H9 (cell line): ENCODE measurements around the gene MMP11. TPM values are rescaled to one million over a fixed set of nuclear protein-coding genes. Genes with fewer than 3 reads are reported as not detected.

Source experiments
- DNase-seq: peaks from one replicate; pipeline ENCODE4 v3.0.0-alpha.2; 2017
- H2AFZ ChIP-seq: one replicate; pipeline ENCODE4 v1.6.1; 2013; ENCODE audit warnings: mild to moderate bottlenecking, low read length, control low read depth, moderate library complexity
- H2AK5ac ChIP-seq: 2 replicates; pipeline ENCODE4 v1.6.1; 2013; ENCODE audit warnings: low read length, control low read depth, mixed read lengths; ENCODE audit not compliant: insufficient read length
- H2BK120ac ChIP-seq: one replicate; pipeline ENCODE4 v1.6.1; 2013; ENCODE audit warnings: low read depth, mild to moderate bottlenecking, low read length, control low read depth, inconsistent platforms; ENCODE audit not compliant: poor library complexity, severe bottlenecking
- H2BK12ac ChIP-seq: 2 replicates; pipeline ENCODE4 v1.6.1; 2013; ENCODE audit warnings: low read length, control low read depth, mixed read lengths, low read depth; ENCODE audit not compliant: insufficient read length
- H2BK15ac ChIP-seq: 2 replicates; pipeline ENCODE4 v1.6.1; 2013; ENCODE audit warnings: low read depth, low read length, control low read depth
- H2BK20ac ChIP-seq: one replicate; pipeline ENCODE4 v1.6.1; 2013; ENCODE audit warnings: low read depth, mild to moderate bottlenecking, low read length, control low read depth, inconsistent platforms; ENCODE audit not compliant: poor library complexity, severe bottlenecking
- H2BK5ac ChIP-seq: 2 replicates; pipeline ENCODE4 v1.6.1; 2013; ENCODE audit warnings: low read length, control low read depth, mixed read lengths; ENCODE audit not compliant: insufficient read length
- H3K14ac ChIP-seq: 2 replicates; pipeline ENCODE4 v1.6.1; 2013; ENCODE audit warnings: low read length, control low read depth; ENCODE audit not compliant: insufficient read depth
- H3K18ac ChIP-seq: 2 replicates; pipeline ENCODE4 v1.6.1; 2013; ENCODE audit warnings: low read depth, mild to moderate bottlenecking, mixed read lengths, low read length, control low read depth; ENCODE audit not compliant: insufficient read length
- H3K23ac ChIP-seq: 2 replicates; pipeline ENCODE4 v1.6.1; 2013; ENCODE audit warnings: low read length, control low read depth, mixed read lengths, low read depth; ENCODE audit not compliant: insufficient read length
- H3K23me2 ChIP-seq: 2 replicates; pipeline ENCODE4 v1.6.1; 2013; ENCODE audit warnings: low read depth, mild to moderate bottlenecking, mixed read lengths, low read length, control low read depth; ENCODE audit not compliant: insufficient read length, poor library complexity, severe bottlenecking
- H3K27ac ChIP-seq: 2 replicates; pipeline ENCODE4 v1.5.1; 2013; ENCODE audit warnings: low read length, control low read depth, mixed read lengths, low read depth; ENCODE audit not compliant: insufficient read length
- H3K27me3 ChIP-seq: 2 replicates; pipeline ENCODE4 v1.6.1; 2013; ENCODE audit warnings: low read length, control low read depth, inconsistent platforms; ENCODE audit not compliant: insufficient read depth
- H3K4ac ChIP-seq: 2 replicates; pipeline ENCODE4 v1.6.1; 2013; ENCODE audit warnings: low read depth, mild to moderate bottlenecking, control low read depth, inconsistent platforms, low read length, moderate library complexity
- H3K4me1 ChIP-seq: 2 replicates; pipeline ENCODE4 v1.6.1; 2013; ENCODE audit warnings: low read length, control low read depth, inconsistent platforms; ENCODE audit not compliant: insufficient read depth
- H3K4me2 ChIP-seq: 2 replicates; pipeline ENCODE4 v1.6.1; 2013; ENCODE audit warnings: low read length, control low read depth, mixed read lengths; ENCODE audit not compliant: insufficient read length, insufficient read depth
- H3K56ac ChIP-seq: 2 replicates; pipeline ENCODE4 v1.6.1; 2013; ENCODE audit warnings: low read depth, mild to moderate bottlenecking, mixed read lengths, low read length, control low read depth; ENCODE audit not compliant: insufficient read length
- H3K79me1 ChIP-seq: 2 replicates; pipeline ENCODE4 v1.6.1; 2013; ENCODE audit warnings: low read depth, mild to moderate bottlenecking, moderate library complexity, low read length, control low read depth, inconsistent platforms; ENCODE audit not compliant: insufficient read depth, poor library complexity, severe bottlenecking
- H3K79me2 ChIP-seq: 2 replicates; pipeline ENCODE4 v1.6.1; 2013; ENCODE audit warnings: low read length, control low read depth, inconsistent platforms; ENCODE audit not compliant: insufficient read depth
- H3K9ac ChIP-seq: 2 replicates; pipeline ENCODE4 v1.6.1; 2013; ENCODE audit warnings: low read length, control low read depth, mixed read lengths; ENCODE audit not compliant: insufficient read length; ENCODE audit errors: extremely low read depth
- H3K9me3 ChIP-seq: one replicate; pipeline ENCODE4 v1.6.1; 2013; ENCODE audit warnings: low read depth, low read length, inconsistent platforms; ENCODE audit not compliant: control insufficient read depth
- H3T11ph ChIP-seq: one replicate; pipeline ENCODE4 v1.6.1; 2013; ENCODE audit warnings: mild to moderate bottlenecking, low read length, control low read depth, inconsistent platforms
- H4K20me1 ChIP-seq: one replicate; pipeline ENCODE4 v1.6.1; 2013; ENCODE audit not compliant: control insufficient read depth, insufficient read length, insufficient read depth
- H4K5ac ChIP-seq: 2 replicates; pipeline ENCODE4 v1.6.1; 2013; ENCODE audit warnings: low read depth, mild to moderate bottlenecking, mixed read lengths, low read length, control low read depth; ENCODE audit not compliant: insufficient read length
- H4K8ac ChIP-seq: replicated peaks from 2 replicates; pipeline ENCODE4 v1.6.1; 2013; ENCODE audit warnings: low read length, control low read depth, mixed read lengths, low read depth; ENCODE audit not compliant: insufficient read length
- H4K91ac ChIP-seq: 2 replicates; pipeline ENCODE4 v1.6.1; 2013; ENCODE audit warnings: low read depth, mild to moderate bottlenecking, moderate library complexity, mixed read lengths, low read length, control low read depth; ENCODE audit not compliant: insufficient read length
- H3K27ac Mint-ChIP-seq, 3 experiments: 2 replicates in 2 of 3; 3 replicates in 1 of 3; pipeline ENCODE4 v1.8.0; 2020 to 2021; ENCODE audit warnings: mixed read lengths in 3 of 3, mild to moderate bottlenecking in 1 of 3, moderate library complexity in 1 of 3
- H3K27me3 Mint-ChIP-seq: 2 replicates; pipeline ENCODE4 v1.8.0; 2021; ENCODE audit warnings: low read depth, mild to moderate bottlenecking, moderate library complexity, mixed read lengths
- H3K36me3 Mint-ChIP-seq, 3 experiments: 2 replicates in 2 of 3; 3 replicates in 1 of 3; pipeline ENCODE4 v1.8.0; 2020 to 2021; ENCODE audit warnings: low read depth in 3 of 3, mixed read lengths in 3 of 3; ENCODE audit not compliant: insufficient read depth in 1 of 3
- H3K4me1 Mint-ChIP-seq, 2 experiments: 2 replicates each; pipeline ENCODE4 v1.8.0; 2020; ENCODE audit warnings: mixed read lengths in 2 of 2
- H3K4me3 Mint-ChIP-seq, 2 experiments: 2 replicates in 1 of 2; 3 replicates in 1 of 2; pipeline ENCODE4 v1.8.0; 2020 to 2021; ENCODE audit warnings: mild to moderate bottlenecking in 2 of 2, mixed read lengths in 2 of 2, moderate library complexity in 1 of 2
- H3K9me3 Mint-ChIP-seq, 2 experiments: 2 replicates in 1 of 2; 3 replicates in 1 of 2; pipeline ENCODE4 v1.8.0; 2020; ENCODE audit warnings: mild to moderate bottlenecking in 2 of 2, mixed read lengths in 2 of 2, moderate library complexity in 1 of 2
- WGBS: extraction: QIAGEN DNeasy Blood & Tissue Kit; methylation state at CpG from one replicate; pipeline ENCODE4 v1.1.7; 2013; ENCODE audit warnings: missing lambda C conversion rate, low lambda C conversion rate, mixed read lengths; ENCODE audit not compliant: insufficient read length; ENCODE audit errors: extremely low coverage; 5-methylcytosine and 5-hydroxymethylcytosine counted together
- total RNA-seq: library from RNA; stranded (reverse); gene quantifications from 2 replicates; pipeline ENCODE4 v1.2.1, GENCODE V29; 2021
- TF ChIP-seq, protein P1 (sequence below): fragments of 200-600 bp; sonication (generic); conservative IDR thresholded peaks from 3 replicates; pipeline ENCODE4 v1.8.0; 2021; ENCODE audit warnings: antibody characterized with exemption, mild to moderate bottlenecking

The MMP11 gene
- total RNA-seq, 1 experiment from 2014 or later = 5.3 TPM

DNA sequence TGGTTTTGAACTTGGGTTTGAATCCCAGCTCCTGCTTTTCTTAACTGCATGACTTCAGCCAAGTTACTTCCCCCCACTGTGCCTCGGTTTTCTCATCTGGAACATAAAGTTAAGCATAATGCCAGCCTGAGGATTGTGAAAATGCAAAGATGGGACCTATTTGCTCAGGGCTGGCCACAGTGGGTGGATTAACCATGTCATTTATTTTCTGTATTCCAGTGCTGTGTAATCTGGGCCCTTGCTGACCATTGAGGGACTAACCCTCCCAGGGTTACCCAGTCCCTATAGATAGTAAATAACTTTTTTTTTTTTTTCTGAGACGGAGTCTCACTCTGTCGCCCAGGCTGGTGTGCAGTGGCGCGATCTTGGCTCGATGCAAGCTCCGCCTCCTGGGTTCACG, 16.9 kb upstream of the MMP11 start:
- Histone ChIP-seq H3K18ac (no peak overlapping the region), H2BK120ac (no peak overlapping the region), H2BK12ac (no peak overlapping the region), H4K91ac (no peak overlapping the region), H3K9me3 (no peaks in the 10 kb centered on the region), H3K14ac (no peak overlapping the region), H2AK5ac (no peak overlapping the region), H4K5ac (no peak overlapping the region), H3K27me3 (no peaks in the 10 kb centered on the region), H2BK5ac (no peak overlapping the region), H3K9ac (no peak overlapping the region), H2BK15ac (no peak overlapping the region), H3K4ac (no peak overlapping the region), H3T11ph (no peak overlapping the region), H3K23ac (no peak overlapping the region), H3K79me2 (no peaks in the 10 kb centered on the region), H3K56ac (no peak overlapping the region), H2BK20ac (no peak overlapping the region), H2AFZ (no peak overlapping the region), H3K4me2 (no peak overlapping the region), H3K23me2 (peaks cover 6% of the 10 kb centered on the region), H3K79me1 (no peaks in the 10 kb centered on the region), H3K27ac (no peak overlapping the region), H4K8ac (no peak overlapping the region), H3K4me1 (no peaks in the 10 kb centered on the region; the same call in 1 of the 2 replicates), H4K20me1 (no peaks in the 10 kb centered on the region)
- Mint-ChIP-seq H3K4me1 (peaks cover 8 to 36% of the 10 kb centered on the region in 2 experiments), H3K4me3 (no peak overlapping the region), H3K27ac (no peak overlapping the region), H3K36me3 (no peaks in the 10 kb centered on the region), H3K27me3 (peaks cover 20% of the 10 kb centered on the region), H3K9me3 (no peaks in the 10 kb centered on the region; a peak in 1 of 5 replicates)
- WGBS = no CpG with 5 or more reads among the region's 8 CpGs
- TF ChIP-seq, protein P1, sequence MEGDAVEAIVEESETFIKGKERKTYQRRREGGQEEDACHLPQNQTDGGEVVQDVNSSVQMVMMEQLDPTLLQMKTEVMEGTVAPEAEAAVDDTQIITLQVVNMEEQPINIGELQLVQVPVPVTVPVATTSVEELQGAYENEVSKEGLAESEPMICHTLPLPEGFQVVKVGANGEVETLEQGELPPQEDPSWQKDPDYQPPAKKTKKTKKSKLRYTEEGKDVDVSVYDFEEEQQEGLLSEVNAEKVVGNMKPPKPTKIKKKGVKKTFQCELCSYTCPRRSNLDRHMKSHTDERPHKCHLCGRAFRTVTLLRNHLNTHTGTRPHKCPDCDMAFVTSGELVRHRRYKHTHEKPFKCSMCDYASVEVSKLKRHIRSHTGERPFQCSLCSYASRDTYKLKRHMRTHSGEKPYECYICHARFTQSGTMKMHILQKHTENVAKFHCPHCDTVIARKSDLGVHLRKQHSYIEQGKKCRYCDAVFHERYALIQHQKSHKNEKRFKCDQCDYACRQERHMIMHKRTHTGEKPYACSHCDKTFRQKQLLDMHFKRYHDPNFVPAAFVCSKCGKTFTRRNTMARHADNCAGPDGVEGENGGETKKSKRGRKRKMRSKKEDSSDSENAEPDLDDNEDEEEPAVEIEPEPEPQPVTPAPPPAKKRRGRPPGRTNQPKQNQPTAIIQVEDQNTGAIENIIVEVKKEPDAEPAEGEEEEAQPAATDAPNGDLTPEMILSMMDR = no peak
- DNase-seq = no peak
